OCI-LY3 (cell line): ENCODE results near the gene TMEM132C.

ENCODE experiments used
- EZH2phosphoT487 ChIP-seq: fragments of 200-600 bp; shearing (Covaris generic); IDR thresholded peaks from 2 replicates; pipeline ENCODE4 v1.6.1; 2018; ENCODE audit warnings: antibody characterized with exemption, mixed run types, low read depth
- TF ChIP-seq, protein P1 (sequence below): fragments of 200-600, 300-600 bp; sonication (generic); IDR thresholded peaks from 2 replicates; pipeline ENCODE4 v1.5.1; 2014; ENCODE audit warnings: antibody characterized with exemption, low read length, low read depth

DNA sequence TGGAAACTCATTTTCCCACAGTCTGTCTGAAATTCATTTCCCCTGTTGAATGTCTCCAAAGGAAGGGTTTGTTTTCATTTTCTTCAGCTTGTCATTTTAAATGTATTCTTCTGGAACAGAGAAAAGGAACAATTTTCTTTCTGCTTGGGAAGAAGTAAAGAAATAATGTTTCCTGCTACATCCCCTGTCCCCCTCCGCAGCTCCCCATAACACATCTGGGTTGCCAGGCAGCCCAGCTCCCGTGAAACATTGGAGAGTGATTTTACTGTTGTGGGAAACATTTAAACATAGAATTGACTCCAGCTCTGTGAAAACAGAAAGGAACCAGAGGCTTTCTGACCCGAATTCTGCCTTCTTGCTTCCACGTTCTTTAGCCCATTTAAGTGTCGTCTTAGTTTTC lies 159.5 kb downstream of the TMEM132C start:
- TF ChIP-seq, protein P1, sequence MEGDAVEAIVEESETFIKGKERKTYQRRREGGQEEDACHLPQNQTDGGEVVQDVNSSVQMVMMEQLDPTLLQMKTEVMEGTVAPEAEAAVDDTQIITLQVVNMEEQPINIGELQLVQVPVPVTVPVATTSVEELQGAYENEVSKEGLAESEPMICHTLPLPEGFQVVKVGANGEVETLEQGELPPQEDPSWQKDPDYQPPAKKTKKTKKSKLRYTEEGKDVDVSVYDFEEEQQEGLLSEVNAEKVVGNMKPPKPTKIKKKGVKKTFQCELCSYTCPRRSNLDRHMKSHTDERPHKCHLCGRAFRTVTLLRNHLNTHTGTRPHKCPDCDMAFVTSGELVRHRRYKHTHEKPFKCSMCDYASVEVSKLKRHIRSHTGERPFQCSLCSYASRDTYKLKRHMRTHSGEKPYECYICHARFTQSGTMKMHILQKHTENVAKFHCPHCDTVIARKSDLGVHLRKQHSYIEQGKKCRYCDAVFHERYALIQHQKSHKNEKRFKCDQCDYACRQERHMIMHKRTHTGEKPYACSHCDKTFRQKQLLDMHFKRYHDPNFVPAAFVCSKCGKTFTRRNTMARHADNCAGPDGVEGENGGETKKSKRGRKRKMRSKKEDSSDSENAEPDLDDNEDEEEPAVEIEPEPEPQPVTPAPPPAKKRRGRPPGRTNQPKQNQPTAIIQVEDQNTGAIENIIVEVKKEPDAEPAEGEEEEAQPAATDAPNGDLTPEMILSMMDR, result no peak
- TF ChIP-seq EZH2phosphoT487, result no peak
